HG03469 (cell line): Measurements from ENCODE around the gene ORMDL3.

ENCODE experiments used
- ATAC-seq: cut with Tn5 transposase; IDR thresholded peaks from one replicate; pipeline ENCODE4 v1.9.1; 2021; ENCODE audit warnings: mild to moderate bottlenecking, moderate library complexity, moderate number of reproducible peaks; ENCODE audit not compliant: unreplicated experiment

ORMDL3 gene, protein sequence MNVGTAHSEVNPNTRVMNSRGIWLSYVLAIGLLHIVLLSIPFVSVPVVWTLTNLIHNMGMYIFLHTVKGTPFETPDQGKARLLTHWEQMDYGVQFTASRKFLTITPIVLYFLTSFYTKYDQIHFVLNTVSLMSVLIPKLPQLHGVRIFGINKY

DNA sequence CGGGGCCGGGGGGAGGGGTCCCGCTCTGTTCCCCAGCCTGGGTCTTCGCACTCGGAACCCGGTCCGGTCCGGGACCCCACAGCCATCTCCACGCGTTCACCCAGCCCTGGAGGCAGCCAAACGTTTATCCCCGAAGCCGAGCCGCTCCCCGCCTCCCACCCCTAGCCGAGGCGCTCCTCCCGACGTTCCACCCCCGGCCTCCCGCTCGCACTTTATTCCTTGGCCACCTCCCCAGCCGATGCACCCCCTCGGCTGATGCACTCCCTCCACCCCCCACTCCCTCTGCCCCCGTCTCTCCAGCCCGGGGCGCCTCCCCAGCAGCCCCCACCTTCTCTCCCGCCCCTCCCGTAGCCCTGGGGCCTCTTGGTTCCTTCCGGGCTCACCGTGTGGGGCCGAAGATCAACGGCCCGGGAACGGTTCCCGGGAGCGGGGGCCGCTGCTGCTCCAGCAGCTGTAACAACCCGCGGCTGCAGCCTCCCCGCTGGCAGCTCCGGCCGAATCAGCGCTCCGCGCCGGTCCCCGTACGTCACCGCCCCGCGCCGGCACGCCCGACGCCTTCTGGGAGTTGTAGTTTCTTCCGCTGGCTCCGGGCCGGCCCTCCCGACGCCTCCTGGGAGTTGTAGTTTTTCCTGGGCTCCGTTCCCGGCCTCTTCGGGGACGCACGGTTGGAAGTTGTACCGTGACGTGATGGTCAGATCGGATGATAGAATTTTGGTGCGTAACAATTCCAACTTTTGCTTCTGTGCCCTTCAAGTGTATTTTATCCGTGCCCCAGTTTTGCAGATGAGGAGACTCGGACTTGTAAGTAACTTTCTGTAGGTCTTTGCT lies at the start of gene ORMDL3, which contains the start of gene LRRC3C:
Gene ORMDL3, minus strand, starts transcription at position 501 of the 828 bp plus-strand sequence. CDS start 3,398 bp downstream, outside the sequence.
Gene LRRC3C, plus strand, starts transcription at position 632 of the 828 bp plus-strand sequence. CDS start 13,792 bp downstream, outside the sequence.
- ATAC-seq = peak; percentile 52

DNA sequence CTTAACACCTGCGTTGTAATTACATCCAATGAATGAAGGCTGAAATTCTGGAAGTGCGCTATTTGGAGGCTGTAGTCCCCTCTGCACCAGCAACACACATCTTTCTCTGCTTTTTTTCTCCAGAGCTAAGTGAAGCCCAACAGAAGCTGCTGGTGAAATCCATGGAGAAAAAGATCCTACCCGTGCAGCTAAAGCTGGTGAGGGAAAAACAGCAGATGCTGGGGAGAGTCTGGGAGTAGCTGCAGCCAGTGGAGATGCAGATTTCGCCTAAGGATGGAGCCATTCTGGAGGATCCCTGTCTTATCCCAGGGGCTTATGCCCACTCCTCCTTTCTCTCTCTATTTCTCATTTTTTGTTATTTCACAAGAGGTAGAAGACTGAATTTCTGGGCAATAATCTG lies 48.4 kb upstream of the ORMDL3 start:
- no peak for ATAC-seq

DNA sequence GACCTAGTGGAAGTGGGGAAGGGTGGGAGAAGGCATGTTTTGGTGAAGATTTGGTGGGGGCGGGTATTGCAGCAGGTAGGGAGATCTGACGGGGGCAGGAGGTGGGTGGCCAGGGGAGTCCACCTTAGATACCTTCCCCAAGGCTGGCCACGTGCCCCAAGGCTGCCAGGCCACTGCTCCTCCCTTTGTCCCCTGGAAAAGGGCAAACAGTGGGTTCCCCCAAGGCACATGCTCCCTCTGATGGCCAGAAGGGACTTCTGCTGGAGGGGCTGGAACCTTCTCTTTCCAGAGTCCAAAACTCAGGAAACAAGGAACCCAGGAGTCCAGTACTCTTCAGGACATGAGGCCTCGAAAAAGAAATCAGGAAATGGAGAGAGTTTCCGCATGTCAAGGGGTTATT lies 47.0 kb upstream of the ORMDL3 start:
- ATAC-seq = no peak

DNA sequence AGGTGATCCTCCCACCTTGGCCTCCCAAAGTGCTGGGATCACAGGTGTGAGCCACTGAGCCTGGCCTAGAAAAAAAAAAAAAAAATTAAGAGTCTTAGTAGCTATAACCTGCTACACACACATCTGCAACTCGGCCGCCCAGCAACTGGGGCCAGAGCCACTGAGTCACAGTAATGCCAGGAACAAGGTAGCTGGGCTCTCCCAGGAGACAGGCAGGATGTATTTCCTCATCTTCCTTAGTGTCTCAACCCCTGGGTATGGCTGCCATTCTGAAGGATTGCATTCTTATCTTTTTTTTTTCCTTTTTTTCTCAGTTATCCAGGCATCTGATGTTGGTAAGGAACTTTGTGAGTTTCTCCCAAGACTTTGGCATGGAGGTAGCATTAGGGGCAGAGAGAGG lies 46.1 kb upstream of the ORMDL3 start:
- ATAC-seq = no peak

DNA sequence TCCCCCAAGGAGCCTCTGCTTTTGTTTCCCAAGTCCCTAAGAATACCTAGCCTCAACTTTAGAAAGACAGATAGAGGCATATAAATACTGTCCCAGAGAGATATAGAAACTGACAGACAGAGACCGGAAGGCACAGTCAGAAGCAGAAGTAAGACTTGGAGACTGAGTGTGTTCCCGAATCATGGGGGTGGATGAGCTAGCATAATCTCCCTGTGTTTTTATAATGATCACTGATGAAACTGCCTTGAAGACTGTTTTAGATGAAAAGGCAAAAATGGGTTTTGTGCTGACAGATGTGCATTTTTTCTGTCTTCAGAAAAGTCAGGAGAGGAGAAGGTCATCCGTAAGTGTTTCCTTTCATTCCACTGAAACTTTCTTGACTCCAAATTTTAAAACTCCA lies 44.9 kb upstream of the ORMDL3 start:
- ATAC-seq = no peak

DNA sequence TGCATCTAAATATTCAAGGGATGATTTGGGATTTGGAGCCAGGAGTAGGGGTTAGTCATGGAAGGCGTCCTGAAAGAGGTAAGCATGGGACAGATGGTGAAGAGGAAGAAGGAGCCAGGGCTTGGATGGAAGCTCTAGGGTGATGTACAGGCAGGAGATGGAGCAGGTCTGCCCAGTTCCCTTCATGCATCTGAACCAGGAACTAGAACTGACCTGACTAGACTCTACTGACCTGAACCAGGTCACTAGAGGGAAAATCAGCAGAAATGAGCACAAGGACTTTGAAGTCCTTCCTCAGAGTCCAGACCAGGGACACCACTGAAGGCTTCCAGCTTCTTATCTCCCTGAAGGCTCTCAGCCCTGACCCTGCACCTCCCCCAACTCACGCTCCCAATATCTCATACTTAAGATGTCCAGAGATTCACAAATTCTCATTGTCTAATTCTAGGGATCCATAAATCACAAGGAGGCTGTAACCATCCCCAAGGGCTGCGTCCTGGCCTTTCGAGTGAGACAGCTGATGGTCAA lies 43.7 kb upstream of the ORMDL3 start:
- ATAC-seq = no peak

DNA sequence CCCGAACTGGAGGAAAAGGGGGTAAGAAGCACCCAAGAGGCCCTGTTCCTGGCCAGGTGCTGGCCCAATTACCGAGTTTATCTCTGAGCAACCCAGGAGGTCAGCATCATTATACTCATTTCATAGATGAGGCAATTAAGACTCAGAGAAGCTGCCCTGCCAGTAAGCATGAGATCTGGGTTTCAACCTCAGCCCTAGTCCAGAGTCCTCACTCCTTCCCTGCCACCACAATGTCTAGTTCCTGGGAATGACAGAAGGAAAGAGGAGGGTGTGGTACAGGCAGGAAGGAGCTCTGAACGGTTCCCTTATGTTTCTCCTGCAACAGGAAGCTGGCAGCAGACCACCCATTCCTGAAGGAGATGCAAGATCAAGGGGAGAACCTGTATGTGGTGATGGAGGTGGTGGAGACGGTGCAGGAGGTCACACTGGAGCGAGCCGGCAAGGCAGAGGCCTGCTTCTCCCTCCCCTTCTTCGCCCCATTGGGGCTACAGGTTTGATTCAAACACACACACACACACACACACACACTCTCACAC lies 42.8 kb upstream of the ORMDL3 start:
- ATAC-seq = no peak

DNA sequence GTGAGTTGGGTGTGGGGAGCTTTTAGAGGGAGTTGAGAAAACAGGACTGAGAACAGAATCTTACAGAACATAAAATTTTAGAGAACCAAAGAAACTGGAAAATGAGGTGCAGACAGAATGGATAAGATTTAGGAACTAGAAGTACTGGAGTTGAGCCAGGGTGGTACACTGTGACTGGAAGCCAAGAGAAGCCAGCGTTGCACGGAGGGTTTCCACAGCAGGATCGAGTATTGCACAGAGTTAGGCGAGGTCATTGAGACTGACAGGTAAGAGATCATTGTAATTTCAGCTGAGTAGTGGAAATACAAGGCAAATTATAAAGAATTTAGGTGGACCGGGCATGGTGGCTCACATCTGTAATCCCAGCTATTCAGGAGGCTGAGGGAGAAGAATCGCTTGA lies 42.0 kb upstream of the ORMDL3 start:
- ATAC-seq = no peak

DNA sequence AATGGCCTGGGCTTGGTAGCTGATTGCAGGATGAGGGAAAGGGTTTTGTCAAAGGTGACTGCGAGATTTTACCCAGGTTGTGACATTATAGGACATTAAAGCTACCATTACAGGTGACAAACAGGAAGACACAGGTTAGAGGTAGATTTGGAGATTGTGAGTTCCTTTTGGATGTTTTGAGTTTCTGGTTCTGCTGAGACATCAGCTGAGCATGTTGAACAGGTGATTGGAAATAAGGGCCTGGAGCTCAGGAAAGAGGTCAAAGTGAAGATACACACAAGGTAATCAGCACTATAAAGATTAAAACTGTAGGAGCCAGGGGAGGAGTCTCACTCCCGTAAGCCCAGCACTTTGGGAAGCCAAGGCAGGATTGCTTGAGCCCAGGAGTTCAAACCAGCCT lies 41.4 kb upstream of the ORMDL3 start:
- ATAC-seq = no peak

DNA sequence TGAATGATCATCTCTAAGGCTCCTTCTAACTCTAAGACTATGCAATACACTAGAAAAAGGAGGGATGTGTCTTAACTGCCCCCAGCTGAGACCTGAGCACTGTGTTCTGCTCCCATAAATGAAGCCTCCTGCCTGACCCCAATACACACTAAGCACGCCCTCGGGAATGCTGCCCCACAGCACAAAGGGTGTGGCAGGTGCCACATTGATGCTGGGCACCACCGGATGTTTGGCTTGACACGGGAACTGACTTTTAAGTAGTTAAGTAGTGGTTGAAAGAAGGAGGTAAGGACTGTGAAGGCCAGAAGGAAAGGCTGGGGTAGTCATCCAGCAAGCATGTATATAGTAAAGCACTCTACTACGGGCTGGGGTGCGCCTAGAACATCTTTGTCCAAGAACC lies 39.4 kb upstream of the ORMDL3 start:
- ATAC-seq = no peak

DNA sequence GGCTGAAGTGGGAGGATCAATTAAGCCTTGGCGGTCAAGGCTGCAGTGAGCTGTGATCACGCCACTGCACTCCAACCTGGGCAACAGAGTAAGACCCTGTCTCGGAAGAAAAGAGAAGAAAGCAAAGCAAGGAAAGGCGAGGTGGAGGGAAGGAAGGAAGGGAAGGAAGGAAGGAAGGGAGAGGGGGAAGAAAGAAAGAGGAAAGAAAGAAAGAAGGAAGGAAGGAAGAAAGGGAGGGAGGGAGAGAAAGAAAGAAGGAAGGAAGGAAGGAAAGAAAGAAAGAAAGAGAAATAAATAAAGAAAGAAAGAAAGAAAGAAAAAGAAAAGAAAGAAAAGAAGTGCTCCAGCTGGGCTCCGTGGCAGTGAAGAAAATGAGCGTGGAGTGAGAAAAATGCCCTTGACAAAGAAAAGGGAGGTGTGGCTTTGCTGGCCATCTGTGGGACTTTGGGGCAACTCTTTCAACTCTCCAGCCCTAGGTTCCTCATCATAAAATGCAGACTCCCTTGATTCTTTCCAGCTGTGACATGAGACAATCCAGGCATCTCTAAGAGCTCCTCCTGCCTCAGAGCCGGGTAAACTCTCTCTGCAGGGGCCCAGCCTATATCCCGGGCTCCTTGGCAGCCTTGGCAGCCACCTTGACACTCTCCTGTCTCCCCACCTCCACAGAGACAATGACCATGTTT lies 37.8 kb upstream of the ORMDL3 start:
- no peak for ATAC-seq

DNA sequence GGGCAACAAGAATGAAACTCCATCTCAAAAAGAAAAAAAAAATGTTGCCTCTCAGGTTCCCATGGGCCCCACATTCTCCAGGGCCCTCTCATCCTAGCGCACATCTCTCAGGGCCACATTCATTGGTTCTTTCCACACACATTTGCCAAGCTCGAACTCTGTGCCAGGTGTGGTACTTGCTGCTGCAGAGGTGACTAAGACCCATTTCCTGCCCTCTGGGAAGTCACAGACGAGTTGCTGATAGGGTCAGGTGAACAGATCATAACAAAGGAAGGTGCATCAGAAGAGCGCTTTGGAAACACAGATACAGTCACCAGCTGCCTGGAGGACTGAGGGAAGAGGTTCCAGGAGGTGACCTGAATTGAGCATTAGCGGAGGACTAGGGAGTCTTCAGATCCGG lies 36.4 kb upstream of the ORMDL3 start:
- ATAC-seq = no peak

DNA sequence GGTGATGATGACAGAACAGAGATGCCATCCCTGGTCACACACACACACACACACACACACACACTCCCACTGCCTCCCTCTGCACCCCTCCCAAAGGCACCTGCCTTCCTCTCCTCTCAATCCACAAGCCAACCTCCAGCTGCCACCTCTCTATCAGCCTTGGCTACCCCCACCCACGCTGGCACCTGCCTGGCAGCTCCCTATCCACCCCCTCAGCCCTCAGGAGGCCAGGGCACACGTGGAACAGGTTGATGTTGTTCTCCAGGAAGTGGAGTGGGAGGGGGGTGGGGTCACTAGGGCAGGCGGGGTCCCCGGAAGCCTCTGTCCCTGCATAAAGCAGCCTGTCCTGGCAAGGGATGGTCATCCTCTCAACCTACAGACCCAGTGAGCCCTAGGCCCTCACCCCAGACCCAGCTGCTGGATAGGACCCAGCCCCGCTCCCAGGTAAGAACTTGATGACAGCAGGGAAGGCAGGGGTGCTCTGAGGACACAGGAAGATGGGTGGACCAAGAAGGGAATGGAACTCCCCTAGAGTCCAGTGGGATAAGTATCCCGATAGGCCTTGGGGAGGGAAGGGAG lies 35.3 kb upstream of the ORMDL3 start, which contains the start of gene GSDMA:
Gene GSDMA, plus strand, starts transcription at position 363 of the 579 bp plus-strand sequence. CDS start 2,684 bp downstream, outside the sequence.
- no peak for ATAC-seq

DNA sequence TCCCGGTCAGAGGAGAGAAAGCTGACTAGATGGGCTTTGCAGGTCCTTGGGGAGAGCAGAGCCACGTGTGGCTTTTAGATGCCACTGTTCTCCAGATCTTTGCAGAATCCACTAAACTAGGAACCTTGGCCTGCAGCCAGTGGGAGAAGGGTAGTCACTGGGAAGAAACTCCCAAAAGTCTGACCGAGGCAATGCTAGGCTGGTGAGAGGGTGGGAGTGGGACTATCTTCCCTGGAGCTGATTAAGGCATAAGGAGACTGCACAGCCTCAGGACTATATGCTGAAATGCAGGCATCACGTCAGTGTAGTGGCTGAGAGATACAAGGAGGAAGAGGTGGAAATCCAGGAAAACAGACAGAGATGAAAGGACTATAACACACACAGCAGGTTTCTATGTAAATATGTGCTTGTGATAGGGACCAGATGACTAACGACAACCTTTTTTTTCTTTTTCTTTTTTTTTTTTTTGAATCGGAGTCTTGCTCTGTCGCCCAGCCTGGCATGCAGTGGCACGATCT lies 33.2 kb upstream of the ORMDL3 start:
- ATAC-seq = no peak

DNA sequence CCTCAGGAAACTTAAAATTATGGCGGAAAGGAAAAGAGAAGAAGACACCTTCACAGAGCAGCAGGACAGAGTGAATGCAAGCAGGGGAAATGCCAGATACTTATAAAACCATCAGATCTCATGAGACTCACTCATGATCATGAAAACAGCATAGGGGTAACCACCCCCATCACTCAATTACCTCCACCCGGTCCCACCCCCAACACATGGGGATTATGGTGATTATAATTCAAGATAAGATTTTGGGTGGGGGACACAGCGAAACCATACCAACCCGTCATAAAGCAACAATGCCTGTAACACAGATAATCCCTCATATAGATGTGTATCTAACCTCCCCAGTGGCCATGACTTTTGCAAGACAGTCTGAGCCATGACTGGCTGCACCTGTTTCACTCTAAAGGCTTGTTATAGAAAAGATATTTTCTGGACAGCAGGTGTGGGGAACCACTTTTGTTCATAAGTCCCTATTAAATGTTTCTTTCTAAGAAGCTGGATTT lies 28.4 kb upstream of the ORMDL3 start:
- ATAC-seq = no peak

DNA sequence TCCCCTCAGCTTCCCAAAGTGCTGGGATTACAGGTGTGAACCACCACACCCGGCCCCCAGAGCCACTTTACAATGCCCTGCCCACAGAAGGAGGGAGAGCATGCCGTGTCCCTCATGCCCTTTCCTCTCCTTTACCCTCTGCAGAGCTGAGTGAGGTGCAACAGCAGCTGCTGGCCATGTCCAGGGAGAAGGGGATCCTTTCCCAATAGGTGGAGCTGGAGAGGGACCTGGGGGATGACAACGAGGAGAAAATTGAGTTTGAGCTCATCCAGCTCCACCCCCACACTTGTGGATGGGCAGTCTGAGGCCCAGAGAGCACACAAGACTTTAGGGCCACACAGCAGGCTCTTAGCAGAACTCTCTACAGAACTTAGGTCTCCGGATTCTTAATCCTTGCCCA lies 27.5 kb upstream of the ORMDL3 start:
- no peak for ATAC-seq

DNA sequence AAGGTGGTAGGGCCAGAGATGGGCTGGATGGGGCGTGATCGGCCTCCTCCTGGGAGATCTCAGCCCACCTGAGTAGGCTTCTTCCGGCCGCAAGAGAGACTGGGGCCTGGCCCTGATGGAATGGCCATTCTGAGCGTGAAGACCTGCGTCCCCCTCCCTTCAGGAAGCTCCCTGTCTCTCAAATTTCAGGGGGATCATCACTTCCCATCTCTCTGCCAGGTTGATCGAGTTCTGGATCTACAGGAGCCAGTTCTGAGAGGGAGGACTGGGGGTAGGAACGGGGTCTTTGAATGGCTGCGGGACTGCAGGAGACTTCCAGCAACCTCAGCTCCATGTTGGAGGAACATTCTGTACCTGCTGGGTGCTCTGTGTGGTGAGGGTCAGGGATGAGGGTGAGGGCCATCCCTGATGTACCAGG lies 26.1 kb upstream of the ORMDL3 start:
- ATAC-seq = no peak

DNA sequence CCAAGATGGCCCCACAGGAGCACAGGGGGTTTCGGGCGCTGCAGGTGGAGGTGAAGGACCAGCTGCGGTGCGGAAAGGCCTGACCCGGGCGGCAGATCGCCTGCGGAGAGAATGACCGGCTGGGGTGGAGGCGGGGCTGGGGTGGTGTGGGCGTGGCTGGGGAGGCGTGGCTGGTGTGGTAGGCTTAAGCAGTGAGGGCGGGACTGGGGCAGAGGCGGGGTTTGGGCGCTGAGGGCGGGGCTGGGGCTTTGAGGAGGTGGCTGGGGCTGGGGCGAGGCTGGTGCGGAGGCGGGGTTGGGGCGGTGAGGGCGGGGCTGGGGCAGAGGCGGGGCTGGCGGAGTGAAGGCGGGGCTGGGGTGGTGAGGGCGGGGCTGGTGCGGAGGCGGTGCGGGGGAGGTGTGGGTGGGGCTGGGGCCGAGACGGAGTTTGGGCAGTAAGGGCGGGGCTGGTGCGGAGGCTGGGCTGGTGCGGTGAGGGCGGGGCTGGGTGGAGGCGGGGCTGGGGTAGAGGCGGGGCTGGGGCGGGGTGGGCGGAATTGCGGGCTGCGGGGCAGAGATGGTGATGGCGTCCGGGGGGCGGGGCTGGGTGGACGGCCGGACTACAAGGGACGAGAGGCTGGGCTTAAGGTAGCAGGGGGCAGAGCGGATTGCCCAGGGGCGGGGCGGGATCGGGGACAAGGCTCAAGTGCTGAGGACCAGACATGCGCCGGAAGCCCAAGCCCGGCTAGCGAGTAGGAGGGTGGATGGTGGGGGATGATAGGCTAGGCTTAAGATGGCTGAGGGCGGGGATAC lies 25.5 kb upstream of the ORMDL3 start:
- ATAC-seq = no peak

DNA sequence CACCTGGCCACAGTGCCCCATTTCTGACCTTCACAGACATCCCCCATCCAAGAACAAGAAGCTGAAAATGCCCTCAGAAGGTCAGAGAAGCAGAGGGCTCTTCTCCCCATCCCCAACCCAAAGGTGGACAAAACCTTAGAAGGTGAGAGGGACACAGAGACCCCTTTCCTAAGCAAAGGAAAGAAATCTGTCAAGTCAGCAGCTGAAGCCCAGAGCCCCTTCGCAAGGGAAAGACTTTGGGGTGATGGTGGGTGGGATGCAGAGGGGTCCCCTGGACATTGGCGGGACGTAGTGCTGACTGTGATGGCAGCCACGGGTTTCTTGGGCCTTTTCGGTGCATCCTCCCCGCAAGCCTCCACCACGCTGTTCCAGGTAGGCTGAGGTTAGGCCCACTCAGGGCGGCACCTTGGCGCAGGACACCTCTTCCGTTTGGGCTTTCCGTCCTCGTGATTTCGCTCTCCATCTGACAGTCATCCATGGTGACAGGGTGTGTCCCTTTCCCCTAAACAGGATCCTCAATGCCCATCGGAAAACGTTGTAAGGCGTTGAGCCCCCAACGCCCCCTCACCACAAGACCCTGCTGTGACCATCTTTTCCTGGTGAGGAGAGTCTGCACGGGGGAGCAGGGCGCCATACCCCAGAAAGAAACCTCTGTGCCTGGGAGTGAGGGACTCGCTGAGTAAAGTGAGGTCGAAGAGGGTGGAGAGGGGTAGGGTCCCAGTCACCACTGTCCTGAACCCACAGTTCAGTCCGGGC lies 24.7 kb upstream of the ORMDL3 start:
- ATAC-seq = no peak
